Mammary epithelial cell (primary cell): Measurements from ENCODE around the gene SLC25A26.

ENCODE experiments used
- EZH2 ChIP-seq: IDR thresholded peaks from 2 replicates; pipeline ENCODE4 v1.6.1; 2012; ENCODE audit warnings: low read length, inconsistent platforms, borderline replicate concordance
- TF ChIP-seq, protein P1 (sequence below), 2 donors: IDR thresholded peaks in 1 of 2; conservative IDR thresholded peaks in 1 of 2; 2 replicates each; pipeline ENCODE4 v1.5.1; 2011 to 2012; ENCODE audit warnings: inconsistent platforms in 2 of 2, low read length in 2 of 2, mild to moderate bottlenecking in 2 of 2, control low read depth in 1 of 2, low read depth in 1 of 2; ENCODE audit not compliant: insufficient read depth in 1 of 2; ENCODE audit errors: extremely low read depth in 1 of 2

DNA sequence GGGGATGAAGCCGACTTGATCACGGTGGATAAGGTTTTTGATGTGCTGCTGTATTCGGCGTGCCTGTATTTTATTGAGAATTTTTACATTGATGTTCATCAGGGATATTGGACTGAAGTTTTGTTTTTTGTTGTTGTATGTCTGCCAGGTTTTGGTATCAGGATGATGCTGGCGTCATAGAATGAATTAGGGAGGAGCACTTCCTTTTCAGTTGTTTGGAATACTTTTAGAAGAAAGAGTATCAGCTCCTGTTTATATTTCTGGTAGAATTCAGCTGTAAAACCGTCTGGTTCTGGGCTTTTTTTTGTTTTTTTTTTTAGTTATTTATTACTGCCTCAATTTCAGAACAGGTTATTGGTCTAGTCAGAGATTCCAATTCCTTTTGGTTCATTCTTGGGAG is 93.7 kb downstream of the SLC25A26 start:
- TF ChIP-seq, protein P1, sequence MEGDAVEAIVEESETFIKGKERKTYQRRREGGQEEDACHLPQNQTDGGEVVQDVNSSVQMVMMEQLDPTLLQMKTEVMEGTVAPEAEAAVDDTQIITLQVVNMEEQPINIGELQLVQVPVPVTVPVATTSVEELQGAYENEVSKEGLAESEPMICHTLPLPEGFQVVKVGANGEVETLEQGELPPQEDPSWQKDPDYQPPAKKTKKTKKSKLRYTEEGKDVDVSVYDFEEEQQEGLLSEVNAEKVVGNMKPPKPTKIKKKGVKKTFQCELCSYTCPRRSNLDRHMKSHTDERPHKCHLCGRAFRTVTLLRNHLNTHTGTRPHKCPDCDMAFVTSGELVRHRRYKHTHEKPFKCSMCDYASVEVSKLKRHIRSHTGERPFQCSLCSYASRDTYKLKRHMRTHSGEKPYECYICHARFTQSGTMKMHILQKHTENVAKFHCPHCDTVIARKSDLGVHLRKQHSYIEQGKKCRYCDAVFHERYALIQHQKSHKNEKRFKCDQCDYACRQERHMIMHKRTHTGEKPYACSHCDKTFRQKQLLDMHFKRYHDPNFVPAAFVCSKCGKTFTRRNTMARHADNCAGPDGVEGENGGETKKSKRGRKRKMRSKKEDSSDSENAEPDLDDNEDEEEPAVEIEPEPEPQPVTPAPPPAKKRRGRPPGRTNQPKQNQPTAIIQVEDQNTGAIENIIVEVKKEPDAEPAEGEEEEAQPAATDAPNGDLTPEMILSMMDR (conservative IDR thresholded peaks at IDR 0.05 in 1 of 2, IDR thresholded peaks at IDR 0.05 in 1 of 2; ENCODE audit: extremely low read depth in 1 of 2, insufficient read depth in 1 of 2, low read depth in 1 of 2, low read length in 2 of 2) = no peak
- TF ChIP-seq EZH2 = no peak
